Naive B cell (primary cell): ENCODE measurements around the gene F8. TPM values are rescaled to one million over a fixed set of nuclear protein-coding genes. Genes with fewer than 3 reads are reported as not detected.

ENCODE experiments used
- ATAC-seq, 2 donors: fragments of 150-1000 bp; cut with Tn5 transposase; 2 replicates each; pipeline ENCODE4 v1.10.0; 2021; ENCODE audit warnings: low read depth in 2 of 2, mild to moderate bottlenecking in 2 of 2, moderate library complexity in 2 of 2
- DNase-seq: peaks from one replicate; pipeline ENCODE4 v3.0.0; 2022
- H3K27ac Mint-ChIP-seq, 6 donors: one replicate each; pipeline ENCODE4 v1.8.0; 2020 to 2022; ENCODE audit warnings: mild to moderate bottlenecking in 6 of 6, mixed read lengths in 6 of 6, moderate library complexity in 5 of 6, inconsistent platforms in 2 of 6
- H3K27me3 Mint-ChIP-seq, 3 donors: one replicate each; pipeline ENCODE4 v1.8.0; 2021 to 2022; ENCODE audit warnings: mixed read lengths in 3 of 3, mild to moderate bottlenecking in 1 of 3
- H3K36me3 Mint-ChIP-seq, 2 donors: one replicate each; pipeline ENCODE4 v1.8.0; 2020 to 2022; ENCODE audit warnings: mixed read lengths in 2 of 2, inconsistent platforms in 1 of 2, mild to moderate bottlenecking in 1 of 2
- H3K4me1 Mint-ChIP-seq, 3 donors: one replicate each; pipeline ENCODE4 v1.8.0; 2020 to 2022; ENCODE audit warnings: mixed read lengths in 3 of 3, inconsistent platforms in 1 of 3, mild to moderate bottlenecking in 1 of 3, moderate library complexity in 1 of 3
- H3K4me3 Mint-ChIP-seq, 8 donors: one replicate each; pipeline ENCODE4 v1.8.0; 2020 to 2022; ENCODE audit warnings: mild to moderate bottlenecking in 8 of 8, mixed read lengths in 8 of 8, moderate library complexity in 8 of 8, inconsistent platforms in 2 of 8
- H3K9me3 Mint-ChIP-seq, 7 donors: one replicate each; pipeline ENCODE4 v1.8.0; 2020 to 2022; ENCODE audit warnings: mixed read lengths in 7 of 7, mild to moderate bottlenecking in 5 of 7, inconsistent platforms in 2 of 7, moderate library complexity in 1 of 7
- polyA plus RNA-seq, 6 donors: library from polyadenylated mRNA; unstranded; fragments of 300-500 nt; fragmentation: Illumina TruSeq; gene quantifications; one replicate each; pipeline ENCODE4 v1.2.3, GENCODE V29; 2021; ENCODE audit warnings: low read depth in 6 of 6

F8 gene
- polyA plus RNA-seq: 1 to 10 TPM in 4 of 6 donors, under 1 TPM in 1, not detected in 1; 0.24 to 2.3 (median 1.4) TPM

DNA sequence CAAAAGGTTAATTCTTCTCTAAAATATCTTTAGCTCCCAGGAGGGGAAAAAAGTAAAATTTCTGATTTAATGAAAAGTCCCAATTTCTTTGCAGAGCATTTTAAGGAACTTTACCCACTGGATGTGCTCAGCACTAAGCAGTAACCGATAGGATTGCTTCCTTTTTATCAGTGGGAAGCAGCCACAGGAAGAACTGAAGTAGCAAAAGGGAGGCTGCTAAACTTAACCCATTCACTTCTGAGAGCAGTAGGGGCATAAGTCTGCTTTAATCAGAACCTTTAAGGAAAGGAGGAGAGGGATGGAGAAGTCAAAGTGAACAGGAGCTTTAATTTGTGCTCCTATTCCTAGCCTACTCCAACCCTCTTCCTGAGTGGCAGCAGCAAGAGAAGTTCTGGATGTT, at the start of gene F8:
Gene F8, minus strand, starts transcription at position 139 of the 400 bp plus-strand sequence. CDS start 171 bp downstream, outside the sequence.
- DNase-seq (no peak), ATAC-seq (no peak)
- Mint-ChIP-seq H3K36me3 (no peaks in the 10 kb centered on the region), H3K9me3 (peaks cover 0 to 3% (median 0%) of the 10 kb centered on the region in 7 donors), H3K27ac (peak within 1 kb of the TSS in 2 of 6 donors; percentile 13 to 29), H3K27me3 (no peaks in the 10 kb centered on the region), H3K4me3 (peak within 1 kb of the TSS in 1 of 8 donors; percentile 36), H3K4me1 (peaks cover 0 to 4% (median 0%) of the 10 kb centered on the region in 3 donors)

DNA sequence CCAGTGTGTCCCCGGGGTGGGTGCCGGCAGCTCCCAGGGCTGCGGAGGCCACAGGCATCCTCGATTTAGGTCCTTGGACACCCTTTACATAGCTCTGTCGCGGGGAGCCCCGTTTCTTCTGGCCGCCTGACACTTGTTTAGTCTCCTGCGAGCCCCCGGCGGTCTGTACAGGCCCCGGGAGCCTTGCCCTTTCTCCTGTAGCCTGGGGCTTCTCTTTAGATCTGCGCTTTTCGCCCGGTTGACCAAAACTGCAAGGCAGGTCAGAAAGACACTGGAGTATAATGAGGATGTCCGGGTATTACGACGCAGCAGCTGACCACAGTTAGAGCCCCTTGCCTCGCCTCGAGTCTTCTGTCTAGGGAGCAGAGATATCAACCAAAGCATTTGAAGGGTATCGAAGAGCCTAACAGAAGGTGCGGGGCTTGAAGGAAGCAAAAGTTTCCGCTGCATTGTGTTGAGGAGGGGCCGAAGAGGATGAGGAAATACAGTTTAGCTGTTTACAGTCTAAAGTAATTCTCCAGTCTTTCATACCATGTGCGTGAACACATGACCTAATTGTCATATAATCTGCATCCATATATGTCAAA, 49.3 kb upstream of the F8 start:
- Mint-ChIP-seq H3K4me1 (peaks cover 20 to 33% (median 33%) of the 10 kb centered on the region in 3 donors), H3K9me3 (peaks cover 0 to 10% (median 0%) of the 10 kb centered on the region in 7 donors), H3K27ac (peak overlapping the region; percentile 83 to 97 (median 94)), H3K27me3 (no peaks in the 10 kb centered on the region), H3K36me3 (peaks cover 6 to 8% of the 10 kb centered on the region in 2 donors), H3K4me3 (peak overlapping the region; percentile 73 to 96 (median 92))
- DNase-seq: no peak
- ATAC-seq: no peak

- peaks cover 0 to 10% (median 0%) of the 10 kb centered on the region in 7 donors for H3K9me3 Mint-ChIP-seq
- H3K4me3 Mint-ChIP-seq: peak within 1 kb of the TSS; percentile 73 to 96 (median 92)
- H3K4me1 Mint-ChIP-seq: peaks cover 20 to 36% (median 33%) of the 10 kb centered on the region in 3 donors
- ATAC-seq (peak; percentile 76 to 77), DNase-seq (peak; percentile 84)
- no peaks in the 10 kb centered on the region for H3K27me3 Mint-ChIP-seq
- H3K36me3 Mint-ChIP-seq: peaks cover 6 to 8% of the 10 kb centered on the region in 2 donors
- H3K27ac Mint-ChIP-seq: peak within 1 kb of the TSS; percentile 86 to 97 (median 96)
Measured at GRCh38 chrX:155070975-155071693, 48.6 kb upstream of the F8 start, which contains the start of the genes BRCC3, CMC4 and MTCP1. Gene BRCC3, plus strand, starts transcription at chrX:155071508. Its CDS starts 20 bp downstream, at chrX:155071528. Gene CMC4, minus strand, starts transcription at chrX:155071136. Its CDS starts 7,113 bp downstream, at chrX:155064023. Gene MTCP1, minus strand, starts transcription at chrX:155071136. Its CDS starts 5,126 bp downstream, at chrX:155066010.

DNA sequence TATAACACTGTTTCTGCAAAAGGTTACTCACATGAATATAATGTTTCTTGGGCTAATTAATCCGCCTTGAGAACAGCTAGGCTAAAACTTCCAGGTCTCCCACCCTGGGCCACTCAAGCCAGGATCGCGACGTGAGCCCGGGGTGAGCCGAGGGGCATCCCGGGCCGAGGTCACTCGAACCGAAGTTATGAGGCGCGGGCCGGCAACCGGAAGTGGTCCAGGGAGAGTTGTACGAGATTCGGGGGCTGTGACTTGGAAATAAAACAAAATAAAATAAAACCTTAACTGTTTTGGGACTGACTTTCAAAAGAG, 48.1 kb upstream of the F8 start:
- Mint-ChIP-seq H3K4me1 (peaks cover 20 to 37% (median 33%) of the 10 kb centered on the region in 3 donors), H3K9me3 (peaks cover 0 to 10% (median 0%) of the 10 kb centered on the region in 7 donors), H3K36me3 (peaks cover 6 to 8% of the 10 kb centered on the region in 2 donors), H3K27ac (peak overlapping the region; percentile 86 to 97 (median 96)), H3K4me3 (peak overlapping the region; percentile 73 to 96 (median 90)), H3K27me3 (no peaks in the 10 kb centered on the region)
- DNase-seq (no peak), ATAC-seq (no peak)

DNA sequence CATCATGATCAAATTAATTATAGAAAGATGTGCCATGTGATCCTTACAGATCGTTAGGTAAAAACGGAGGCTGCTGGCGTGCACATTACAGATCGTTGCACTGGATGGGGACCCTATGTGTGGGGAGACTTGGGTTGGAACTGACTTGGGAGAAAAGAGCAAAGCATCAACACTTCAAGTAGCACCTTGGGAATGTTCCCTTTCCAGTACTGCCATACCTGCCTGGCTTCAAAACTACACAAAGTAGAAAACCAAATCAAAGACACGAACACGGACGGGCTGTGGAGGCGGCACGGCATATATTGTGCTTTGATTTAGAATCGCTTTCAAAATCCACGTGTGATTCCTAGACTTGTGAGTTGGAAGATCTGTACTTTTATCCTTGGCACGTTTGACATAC, 47.5 kb upstream of the F8 start:
- Mint-ChIP-seq H3K9me3 (peaks cover 0 to 10% (median 0%) of the 10 kb centered on the region in 7 donors), H3K36me3 (peaks cover 1 to 8% of the 10 kb centered on the region in 2 donors), H3K4me3 (peak overlapping the region; percentile 73 to 96 (median 90)), H3K27ac (peak overlapping the region; percentile 16 to 96 (median 94)), H3K4me1 (peaks cover 20 to 33% (median 31%) of the 10 kb centered on the region in 3 donors), H3K27me3 (no peaks in the 10 kb centered on the region)
- ATAC-seq (no peak), DNase-seq (no peak)

DNA sequence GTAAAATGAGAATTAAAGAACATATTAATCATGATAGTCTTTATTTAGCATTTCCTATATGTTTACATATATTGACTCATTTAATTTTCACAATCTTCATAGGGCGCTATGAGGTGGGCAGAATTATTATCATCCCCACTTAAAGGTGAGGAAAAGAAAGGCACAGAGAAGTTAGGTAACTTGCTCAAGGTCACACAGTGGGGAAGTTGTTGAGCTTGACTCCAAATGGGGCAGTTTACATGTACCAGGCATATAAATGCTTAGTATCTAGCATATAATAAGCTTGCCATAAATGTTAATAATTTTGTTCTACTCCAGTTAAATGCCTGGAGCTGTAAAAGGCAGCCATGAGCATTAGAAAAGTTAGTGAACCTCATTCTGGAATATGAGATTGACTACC, 46.9 kb upstream of the F8 start:
- DNase-seq: no peak
- Mint-ChIP-seq H3K27me3 (no peaks in the 10 kb centered on the region), H3K36me3 (peaks cover 0 to 8% of the 10 kb centered on the region in 2 donors), H3K9me3 (peaks cover 0 to 10% (median 0%) of the 10 kb centered on the region in 7 donors), H3K4me1 (peaks cover 19 to 32% (median 29%) of the 10 kb centered on the region in 3 donors), H3K27ac (peak overlapping the region in 1 of 6 donors; percentile 21), H3K4me3 (peak overlapping the region in 7 of 8 donors; percentile 51 to 96 (median 86))
- ATAC-seq: no peak

DNA sequence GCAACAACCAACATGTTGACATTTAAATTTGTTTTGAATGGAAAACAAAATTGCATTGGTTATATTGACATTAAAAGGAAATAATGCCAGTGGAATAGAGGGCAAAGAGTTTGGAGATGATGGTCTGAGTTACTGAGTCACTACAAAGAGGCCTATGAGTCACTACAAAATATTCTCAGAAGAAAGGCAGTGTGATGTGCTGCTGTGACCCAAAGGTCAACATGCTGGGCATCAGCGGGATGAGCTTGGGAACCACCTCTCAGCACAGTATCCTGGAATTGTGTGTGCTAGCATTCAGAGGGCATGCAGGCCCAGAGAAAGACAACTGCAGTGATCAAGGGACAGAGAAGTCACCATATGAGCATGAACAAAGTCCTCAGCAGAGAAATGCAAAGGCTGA, 45.6 kb upstream of the F8 start:
- peak overlapping the region in 1 of 8 donors; percentile 59 for H3K4me3 Mint-ChIP-seq
- peaks cover 0 to 4% (median 0%) of the 10 kb centered on the region in 7 donors for H3K9me3 Mint-ChIP-seq
- no peak overlapping the region for H3K27ac Mint-ChIP-seq

GRCh38 chrX:155065035-155065734, 42.7 kb upstream of the F8 start:
- Mint-ChIP-seq H3K4me1 (peaks cover 4 to 10% (median 9%) of the 10 kb centered on the region in 3 donors), H3K4me3 (peak overlapping the region in 1 of 8 donors; percentile 43)

More for the DNA sequence above, 45.6 kb upstream of the F8 start:
- Mint-ChIP-seq H3K27me3 (no peaks in the 10 kb centered on the region), H3K36me3 (no peaks in the 10 kb centered on the region), H3K4me1 (peaks cover 8 to 25% (median 18%) of the 10 kb centered on the region in 3 donors)
- no peak for DNase-seq
- no peak for ATAC-seq

GRCh38 chrX:155061760-155062159, 39.2 kb upstream of the F8 start:
- peaks cover 0 to 16% (median 10%) of the 10 kb centered on the region in 3 donors for H3K4me1 Mint-ChIP-seq
- ATAC-seq: no peak
- H3K27ac Mint-ChIP-seq: peak overlapping the region in 1 of 6 donors; percentile 55

More at GRCh38 chrX:155065035-155065734, 42.7 kb upstream of the F8 start:
- no peak for DNase-seq
- Mint-ChIP-seq H3K36me3 (no peaks in the 10 kb centered on the region), H3K27me3 (no peaks in the 10 kb centered on the region), H3K27ac (peak overlapping the region in 1 of 6 donors; percentile 37), H3K9me3 (no peaks in the 10 kb centered on the region)
- ATAC-seq: no peak

DNA sequence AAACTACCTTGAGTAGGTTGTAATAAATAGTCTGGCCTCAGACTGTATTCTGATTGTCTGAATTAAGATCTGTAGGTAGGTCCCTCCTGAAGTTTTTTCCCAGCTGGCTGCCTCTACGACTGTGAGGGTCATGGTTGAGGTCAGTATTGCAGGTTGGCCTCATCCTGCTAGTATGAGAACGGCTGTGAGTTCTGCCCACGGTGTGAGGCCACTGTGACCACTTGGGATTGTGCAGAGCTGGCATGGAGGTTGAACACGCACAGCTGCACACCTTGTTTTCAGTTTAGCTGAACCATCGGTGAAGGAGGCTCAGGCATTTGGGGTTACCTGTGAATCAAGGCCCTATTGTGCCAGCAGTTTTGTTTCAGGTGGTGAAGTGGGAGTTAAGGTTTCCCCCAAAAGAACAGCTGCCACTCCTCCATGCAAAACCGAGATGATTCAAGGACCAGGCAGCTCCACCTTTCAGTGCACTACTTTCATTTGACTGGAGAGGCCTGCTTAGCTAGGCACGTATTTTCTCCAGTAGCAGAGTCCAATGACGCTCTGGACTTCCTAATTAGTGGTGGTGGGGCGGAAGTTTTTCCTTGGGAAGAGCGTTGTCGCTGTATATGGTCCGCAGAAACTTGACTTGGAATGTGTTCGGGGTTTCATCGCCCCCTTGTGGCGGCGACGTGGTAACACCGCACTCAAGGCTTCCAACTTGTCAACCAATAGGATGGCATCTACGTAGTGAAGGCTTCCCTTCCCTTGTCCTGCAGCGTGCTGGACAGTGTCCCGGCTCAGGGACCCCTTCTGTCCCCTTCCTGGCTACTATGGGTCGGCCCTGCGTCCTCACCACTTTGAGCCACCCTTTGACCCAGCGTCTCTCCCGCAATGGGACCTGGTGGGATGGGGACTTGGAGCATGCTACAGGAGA, 34.6 kb upstream of the F8 start:
- Mint-ChIP-seq H3K27me3 (no peaks in the 10 kb centered on the region), H3K27ac (peak overlapping the region in 1 of 6 donors; percentile 38), H3K4me1 (peaks cover 0 to 13% (median 5%) of the 10 kb centered on the region in 3 donors), H3K4me3 (peak overlapping the region in 6 of 8 donors; percentile 14 to 64 (median 19)), H3K9me3 (no peaks in the 10 kb centered on the region), H3K36me3 (no peaks in the 10 kb centered on the region)
- ATAC-seq (peak; percentile 63 to 67), DNase-seq (peak; percentile 26)

More at GRCh38 chrX:155061760-155062159, 39.2 kb upstream of the F8 start:
- Mint-ChIP-seq H3K36me3 (no peaks in the 10 kb centered on the region), H3K9me3 (no peaks in the 10 kb centered on the region), H3K27me3 (no peaks in the 10 kb centered on the region), H3K4me3 (no peak overlapping the region)
- DNase-seq: no peak

GRCh38 chrX:155056471-155056870, 33.9 kb upstream of the F8 start:
- Mint-ChIP-seq H3K4me1 (peaks cover 0 to 13% (median 5%) of the 10 kb centered on the region in 3 donors), H3K9me3 (no peaks in the 10 kb centered on the region), H3K36me3 (no peaks in the 10 kb centered on the region), H3K4me3 (peak overlapping the region in 2 of 8 donors; percentile 15 to 16), H3K27me3 (no peaks in the 10 kb centered on the region), H3K27ac (no peak overlapping the region)
- no peak for ATAC-seq
- DNase-seq: no peak

DNA sequence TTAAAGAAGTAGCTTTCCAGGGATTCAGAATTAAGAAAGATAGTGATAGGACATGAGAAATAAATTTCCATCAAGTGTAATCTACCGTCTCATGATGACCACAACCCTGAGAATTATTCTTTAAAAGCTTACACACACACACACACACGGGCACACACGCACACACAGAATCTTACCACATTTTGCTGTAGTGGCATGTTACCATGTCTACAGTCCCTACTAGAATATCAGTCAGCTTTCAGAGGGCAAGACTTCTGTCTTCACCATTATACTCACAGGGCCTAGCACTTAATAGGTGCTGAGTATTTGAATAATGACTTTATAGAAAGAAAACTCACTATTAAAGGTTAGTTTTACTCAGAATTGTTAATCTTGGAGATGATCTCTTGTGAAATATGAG, 33.0 kb upstream of the F8 start:
- Mint-ChIP-seq H3K4me1 (peaks cover 0 to 13% (median 5%) of the 10 kb centered on the region in 3 donors), H3K9me3 (no peaks in the 10 kb centered on the region)

More for the DNA sequence above, 33.0 kb upstream of the F8 start:
- Mint-ChIP-seq H3K27ac (no peak overlapping the region), H3K4me3 (no peak overlapping the region), H3K27me3 (no peaks in the 10 kb centered on the region), H3K36me3 (no peaks in the 10 kb centered on the region)
- no peak for ATAC-seq
- DNase-seq: no peak
